ENCODE data around the gene ARG2. TPM values are rescaled to one million over a fixed set of nuclear protein-coding genes. Genes with fewer than 3 reads are reported as not detected.
"Not testable (repeated sequence)": the region's sequence is repeated elsewhere in the genome, so short reads cannot be mapped to it uniquely, and the experiment has no call there.

The ARG2 gene
- total RNA-seq, 2 donors from 2014 or later = 4.3 to 8.0 TPM

DNA sequence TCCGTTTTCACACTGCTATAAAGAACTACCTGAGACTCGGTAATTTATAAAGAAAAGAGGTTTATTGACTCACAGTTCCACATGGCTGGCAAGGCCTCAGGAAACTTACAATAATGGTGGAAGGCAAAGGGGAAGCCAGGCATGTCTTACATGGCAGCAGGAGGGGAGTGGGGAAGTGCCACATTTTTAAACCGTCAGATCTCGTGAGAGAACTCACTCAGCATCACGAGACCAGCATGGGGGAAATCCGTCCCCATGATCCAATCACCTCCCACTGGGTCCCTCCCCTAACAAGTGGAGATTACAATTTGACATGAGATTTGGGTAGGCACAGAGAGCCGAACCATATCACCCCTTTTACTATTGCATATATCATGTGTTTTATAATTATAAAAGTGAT is 17.6 kb upstream of the ARG2 start:
- Mint-ChIP-seq H3K9me3 (peaks cover 4% of the 10 kb centered on the region), H3K27me3 (peaks cover 0 to 3% of the 10 kb centered on the region in 2 donors), H3K4me3 (no peak overlapping the region), H3K4me1 (ENCODE audit: low read depth in 2 of 2) (peaks cover 17 to 23% of the 10 kb centered on the region in 2 donors), H3K27ac (no peak overlapping the region), H3K36me3 (no peaks in the 10 kb centered on the region)
- ATAC-seq = no peak
- no peak for DNase-seq (ENCODE audit: low spot score)

DNA sequence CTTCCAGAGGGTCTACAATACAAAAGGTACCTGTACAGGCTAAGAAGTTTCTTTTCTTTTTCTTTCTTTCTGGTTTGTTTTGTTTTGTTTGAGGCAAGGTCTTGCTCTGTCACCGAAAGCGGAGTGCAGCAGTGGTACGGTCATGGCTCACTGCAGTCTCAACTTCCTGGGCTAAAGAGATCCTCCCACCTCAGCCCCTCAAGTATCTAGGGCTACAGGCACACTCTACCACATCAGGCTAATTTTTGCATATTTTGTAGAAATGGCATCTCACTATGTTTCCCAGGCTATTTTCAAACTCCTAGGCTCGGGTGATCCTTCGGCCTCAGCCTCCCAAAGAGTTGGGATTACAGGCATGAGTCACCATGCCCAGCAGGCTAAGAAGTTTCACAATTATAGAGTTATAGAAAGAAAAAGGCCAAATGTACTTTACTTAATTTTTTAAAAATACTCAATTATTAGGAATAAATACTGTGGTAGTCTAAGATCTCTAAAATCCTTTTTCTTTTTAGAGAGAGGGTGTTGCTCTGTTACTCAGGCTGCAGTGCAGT is 16.6 kb upstream of the ARG2 start:
- Mint-ChIP-seq H3K9me3 (peaks cover 4% of the 10 kb centered on the region), H3K27me3 (peaks cover 0 to 3% of the 10 kb centered on the region in 2 donors), H3K4me1 (ENCODE audit: low read depth in 2 of 2) (peaks cover 17 to 21% of the 10 kb centered on the region in 2 donors), H3K27ac (no peak overlapping the region), H3K36me3 (no peaks in the 10 kb centered on the region), H3K4me3 (no peak overlapping the region)
- no peak for ATAC-seq
- no peak for DNase-seq (ENCODE audit: low spot score)

DNA sequence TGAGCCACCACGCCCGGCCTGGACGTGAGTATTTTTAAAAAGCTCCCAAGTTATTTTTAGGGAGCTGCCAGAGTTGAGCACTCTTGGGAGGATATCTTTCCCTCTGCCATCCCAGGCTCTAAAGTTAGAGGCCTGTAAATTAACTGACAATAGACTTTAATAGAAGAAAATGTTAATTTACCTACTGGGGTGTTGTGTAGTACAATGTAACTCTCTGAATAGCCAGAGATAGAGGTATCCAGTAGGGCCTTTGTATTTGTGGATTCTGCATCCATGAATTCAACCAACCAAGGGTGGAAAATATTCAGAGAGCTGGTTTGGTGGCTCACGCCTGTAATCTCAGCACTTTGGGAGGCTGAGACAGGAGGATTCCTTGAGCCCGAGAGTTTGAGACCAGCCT is 12.1 kb upstream of the ARG2 start:
- Mint-ChIP-seq H3K9me3 (no peaks in the 10 kb centered on the region), H3K27ac (no peak overlapping the region), H3K27me3 (peaks cover 0 to 6% of the 10 kb centered on the region in 2 donors), H3K36me3 (no peaks in the 10 kb centered on the region), H3K4me3 (no peak overlapping the region), H3K4me1 (ENCODE audit: low read depth in 2 of 2) (no peaks in the 10 kb centered on the region)
- DNase-seq (ENCODE audit: low spot score) = no peak
- ATAC-seq = no peak

DNA sequence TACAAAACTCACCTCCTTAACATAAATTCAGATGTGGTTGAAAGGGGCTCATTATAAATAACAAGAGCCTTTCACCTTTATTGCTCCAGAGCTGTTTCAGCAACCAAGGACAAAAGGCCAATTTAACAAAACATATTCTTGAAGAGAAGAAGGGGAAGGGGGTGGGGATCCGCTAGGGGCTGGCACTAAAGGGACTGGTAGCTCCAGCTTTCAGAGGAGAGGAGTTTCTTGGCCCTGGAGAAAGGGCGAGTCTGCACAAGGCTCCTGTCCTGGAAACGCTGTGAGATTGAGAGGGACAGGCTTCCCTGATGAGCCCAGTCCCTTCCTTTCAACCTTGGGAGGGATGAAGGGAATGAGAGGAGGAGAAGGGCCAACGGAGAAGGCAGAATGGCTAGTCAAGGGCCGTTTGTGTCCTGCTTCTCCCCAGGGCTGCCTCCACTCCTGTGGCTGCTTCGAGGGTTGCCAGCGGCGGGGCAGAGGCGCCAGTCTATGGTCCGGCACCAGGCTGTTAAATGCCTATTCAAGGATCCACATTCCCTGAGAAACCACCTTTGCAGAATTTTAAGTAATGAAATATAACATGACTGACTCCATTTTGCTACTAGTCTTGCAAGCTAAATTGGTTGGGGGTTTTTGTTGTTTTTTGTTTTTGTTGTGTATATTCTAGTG is 9.9 kb upstream of the ARG2 start:
- Mint-ChIP-seq H3K36me3 (no peaks in the 10 kb centered on the region), H3K9me3 (no peaks in the 10 kb centered on the region), H3K27ac (no peak overlapping the region), H3K4me1 (ENCODE audit: low read depth in 2 of 2) (no peaks in the 10 kb centered on the region), H3K4me3 (no peak overlapping the region), H3K27me3 (peaks cover 0 to 7% of the 10 kb centered on the region in 2 donors)
- ATAC-seq (no peak), DNase-seq (ENCODE audit: low spot score) (no peak)

DNA sequence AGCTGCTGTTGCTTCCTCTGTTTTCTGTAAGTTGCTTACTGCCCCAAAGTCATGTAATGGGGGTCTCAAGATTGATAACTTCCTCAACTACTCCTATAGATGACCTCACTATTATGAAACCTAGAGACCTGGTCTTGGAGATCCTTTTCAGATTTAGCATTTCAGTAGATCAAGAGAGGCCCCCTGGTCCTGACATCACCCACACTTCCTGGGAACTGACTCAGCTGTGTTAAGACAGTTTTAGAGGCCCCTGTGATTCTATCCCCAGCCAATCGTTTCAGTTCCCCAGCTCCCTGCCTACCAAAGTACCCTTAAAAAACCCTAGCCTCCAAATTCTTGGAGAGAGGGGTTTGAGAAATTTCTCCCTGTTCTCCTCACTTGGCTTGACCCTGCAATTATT is 9.2 kb upstream of the ARG2 start:
- no peak for DNase-seq (ENCODE audit: low spot score)
- H3K36me3 Mint-ChIP-seq = no peaks in the 10 kb centered on the region

DNA sequence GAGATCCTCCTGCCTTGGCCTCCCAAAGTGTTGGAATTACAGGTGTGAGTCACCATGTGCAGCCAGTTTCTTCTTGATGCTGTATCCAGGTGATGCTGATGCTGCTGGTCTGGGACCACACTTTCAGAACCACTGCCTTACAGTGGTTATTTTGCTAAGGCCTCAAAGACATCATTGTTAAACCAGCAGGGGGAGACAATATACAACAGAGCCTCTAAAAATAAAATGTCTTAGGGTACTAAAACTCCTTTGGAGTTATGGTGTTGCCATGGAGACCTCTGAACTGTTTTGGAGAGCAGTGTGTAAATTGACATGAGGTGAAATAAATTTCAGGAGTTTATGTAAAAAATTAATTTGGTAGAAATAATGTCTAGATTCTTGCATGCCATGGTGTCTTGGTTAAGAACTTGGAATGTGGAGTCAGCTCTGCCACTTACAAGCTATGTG is 1.1 kb upstream of the ARG2 start:
- Mint-ChIP-seq H3K4me3 (peak overlapping the region; percentile 88), H3K27me3 (peaks cover 0 to 14% of the 10 kb centered on the region in 2 donors), H3K9me3 (no peaks in the 10 kb centered on the region), H3K27ac (peak overlapping the region; percentile 67 to 90), H3K4me1 (ENCODE audit: low read depth in 2 of 2) (peaks cover 28 to 33% of the 10 kb centered on the region in 2 donors), H3K36me3 (no peaks in the 10 kb centered on the region)
- ATAC-seq (no peak), DNase-seq (ENCODE audit: low spot score) (no peak)

More for the DNA sequence above, 9.2 kb upstream of the ARG2 start:
- Mint-ChIP-seq H3K27me3 (peaks cover 0 to 8% of the 10 kb centered on the region in 2 donors), H3K27ac (no peak overlapping the region), H3K4me1 (ENCODE audit: low read depth in 2 of 2) (no peaks in the 10 kb centered on the region), H3K4me3 (no peak overlapping the region), H3K9me3 (no peaks in the 10 kb centered on the region)
- no peak for ATAC-seq

DNA sequence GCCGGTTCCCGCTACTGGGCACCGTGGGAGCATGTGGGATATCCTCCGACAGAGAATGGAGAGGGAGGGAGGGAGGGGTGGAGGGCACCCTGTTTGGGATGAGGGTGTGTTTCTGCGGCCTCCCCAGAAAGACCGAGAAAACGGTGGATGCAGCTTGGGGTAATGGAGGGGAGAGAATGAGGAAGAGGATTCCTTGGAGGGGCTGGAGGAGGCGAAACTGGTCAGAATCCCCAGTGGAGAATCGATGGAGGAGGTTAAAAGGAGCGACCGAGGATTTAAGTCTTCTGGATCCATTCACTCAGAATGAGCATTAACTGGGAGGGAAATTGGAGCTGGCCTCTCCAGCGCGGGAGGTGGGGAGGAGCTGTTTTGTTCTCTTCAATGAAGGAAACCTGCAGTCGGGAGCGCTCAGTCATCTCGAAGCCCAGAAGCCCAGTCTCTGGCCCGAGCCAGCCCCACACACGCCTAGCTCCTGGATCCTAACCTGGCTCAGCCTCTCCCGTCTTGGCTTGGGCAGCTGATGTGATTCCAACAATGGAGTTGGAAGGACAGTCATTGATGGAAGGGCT is 581 bp downstream of the ARG2 start:
- H3K27ac Mint-ChIP-seq = peak overlapping the region in 1 of 2 donors; percentile 90
- H3K9me3 Mint-ChIP-seq = no peaks in the 10 kb centered on the region
- H3K4me1 Mint-ChIP-seq (ENCODE audit: low read depth in 2 of 2) = peaks cover 28 to 33% of the 10 kb centered on the region in 2 donors
- peaks cover 0 to 11% of the 10 kb centered on the region in 2 donors for H3K27me3 Mint-ChIP-seq
- H3K4me3 Mint-ChIP-seq = peak overlapping the region; percentile 88
- ATAC-seq (no peak), DNase-seq (ENCODE audit: low spot score) (no peak)
- H3K36me3 Mint-ChIP-seq = no peaks in the 10 kb centered on the region

DNA sequence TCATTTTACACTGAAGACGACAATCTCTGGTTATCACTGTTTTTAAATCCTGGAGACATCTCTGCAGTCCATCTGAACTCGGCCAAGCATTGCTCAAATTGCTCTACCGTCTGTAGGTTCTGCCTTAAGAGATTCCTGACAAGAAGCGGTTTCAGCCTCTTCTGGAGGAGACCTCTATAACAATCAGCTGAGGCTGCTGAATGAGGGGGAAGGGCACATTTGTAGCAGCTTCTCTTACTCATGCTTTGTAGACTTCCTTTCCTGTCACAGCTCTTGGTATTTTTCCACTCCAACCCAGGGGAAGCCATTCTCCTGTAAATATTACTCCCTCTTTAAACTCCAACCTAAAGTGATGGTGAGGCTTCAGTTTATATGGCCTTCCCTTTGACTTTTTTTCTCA is 3.0 kb downstream of the ARG2 start:
- DNase-seq (ENCODE audit: low spot score) (no peak), ATAC-seq (no peak)
- H3K4me3 Mint-ChIP-seq = peak overlapping the region; percentile 30
- H3K4me1 Mint-ChIP-seq (ENCODE audit: low read depth in 2 of 2) = peaks cover 28 to 33% of the 10 kb centered on the region in 2 donors
- H3K36me3 Mint-ChIP-seq = no peaks in the 10 kb centered on the region
- H3K27ac Mint-ChIP-seq = peak overlapping the region in 1 of 2 donors; percentile 48
- no peaks in the 10 kb centered on the region for H3K9me3 Mint-ChIP-seq
- H3K27me3 Mint-ChIP-seq = peaks cover 0 to 11% of the 10 kb centered on the region in 2 donors

DNA sequence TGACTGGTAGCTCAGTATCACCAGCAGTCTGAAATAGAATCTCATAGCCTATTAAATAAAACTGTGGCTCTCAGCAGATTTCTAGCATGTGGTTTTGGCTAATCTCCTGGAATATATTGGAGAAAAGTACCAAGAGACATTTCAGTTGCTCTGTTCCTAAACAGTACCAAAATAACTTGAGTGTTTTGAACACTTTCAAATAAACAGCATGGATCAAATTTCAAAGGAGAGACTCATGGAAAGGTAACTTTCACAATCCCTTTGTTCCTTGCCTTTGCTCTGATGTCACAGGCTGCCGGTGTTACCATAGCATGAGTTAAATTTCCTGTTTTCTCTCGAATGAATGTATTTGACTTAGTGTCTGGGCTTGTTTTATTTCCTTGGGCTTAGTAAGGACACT is 3.4 kb downstream of the ARG2 start:
- no peak for DNase-seq (ENCODE audit: low spot score)
- peaks cover 28 to 33% of the 10 kb centered on the region in 2 donors for H3K4me1 Mint-ChIP-seq (ENCODE audit: low read depth in 2 of 2)
- H3K27me3 Mint-ChIP-seq = peaks cover 0 to 11% of the 10 kb centered on the region in 2 donors
- H3K9me3 Mint-ChIP-seq = no peaks in the 10 kb centered on the region
- no peaks in the 10 kb centered on the region for H3K36me3 Mint-ChIP-seq
- peak overlapping the region in 1 of 2 donors; percentile 48 for H3K27ac Mint-ChIP-seq
- no peak for ATAC-seq
- H3K4me3 Mint-ChIP-seq = peak overlapping the region; percentile 30

DNA sequence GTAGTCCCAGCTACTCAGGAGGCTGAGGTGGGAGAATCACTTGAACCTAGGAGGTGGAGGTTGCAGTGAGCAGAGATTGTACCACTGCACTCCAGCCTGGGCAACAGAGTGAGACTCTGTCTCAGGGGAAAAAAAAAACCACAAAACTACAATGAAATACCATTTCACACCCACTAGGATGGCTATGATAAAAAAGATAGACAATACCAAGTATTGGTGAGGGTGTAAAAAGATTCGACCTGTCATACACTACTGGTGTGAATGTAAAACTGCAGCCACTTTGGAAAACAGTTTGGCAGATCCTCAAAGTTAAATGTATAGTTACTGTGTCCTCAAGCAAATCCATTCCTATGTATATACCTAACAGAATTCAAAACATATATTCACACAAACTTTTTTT is 6.4 kb downstream of the ARG2 start:
- not testable (repeated sequence) for H3K9me3 Mint-ChIP-seq; H3K27me3 Mint-ChIP-seq; H3K27ac Mint-ChIP-seq; DNase-seq (ENCODE audit: low spot score); H3K4me3 Mint-ChIP-seq; H3K36me3 Mint-ChIP-seq
- peaks cover 10 to 12% of the 10 kb centered on the region in 2 donors for H3K4me1 Mint-ChIP-seq (ENCODE audit: low read depth in 2 of 2)
- ATAC-seq = peak; percentile 48 to 62

DNA sequence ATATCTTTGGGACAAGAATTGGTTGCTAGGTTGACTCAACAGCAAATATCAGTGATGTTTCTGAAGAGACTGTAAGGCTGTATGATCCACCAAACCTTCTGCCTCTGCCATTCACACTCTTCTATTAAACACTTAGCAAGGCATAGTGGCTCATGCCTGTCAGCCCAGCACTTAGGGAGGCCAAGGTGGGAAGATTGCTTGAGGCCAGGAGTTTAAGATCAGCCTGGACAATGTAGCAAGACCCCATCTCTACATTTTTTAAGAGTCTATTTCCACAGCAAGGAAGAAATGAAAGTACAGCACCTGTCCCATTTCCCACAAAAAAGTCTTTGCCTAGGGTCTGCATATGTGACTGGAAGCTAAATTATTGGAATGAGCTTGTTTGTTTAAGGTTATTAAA is 7.8 kb downstream of the ARG2 start:
- H3K27me3 Mint-ChIP-seq = no peaks in the 10 kb centered on the region
- H3K9me3 Mint-ChIP-seq = no peaks in the 10 kb centered on the region
- H3K27ac Mint-ChIP-seq = no peak overlapping the region
- ATAC-seq (no peak), DNase-seq (ENCODE audit: low spot score) (no peak)
- H3K4me3 Mint-ChIP-seq = no peak overlapping the region
- H3K4me1 Mint-ChIP-seq (ENCODE audit: low read depth in 2 of 2) = peaks cover 6% of the 10 kb centered on the region in 2 donors
- no peaks in the 10 kb centered on the region for H3K36me3 Mint-ChIP-seq

DNA sequence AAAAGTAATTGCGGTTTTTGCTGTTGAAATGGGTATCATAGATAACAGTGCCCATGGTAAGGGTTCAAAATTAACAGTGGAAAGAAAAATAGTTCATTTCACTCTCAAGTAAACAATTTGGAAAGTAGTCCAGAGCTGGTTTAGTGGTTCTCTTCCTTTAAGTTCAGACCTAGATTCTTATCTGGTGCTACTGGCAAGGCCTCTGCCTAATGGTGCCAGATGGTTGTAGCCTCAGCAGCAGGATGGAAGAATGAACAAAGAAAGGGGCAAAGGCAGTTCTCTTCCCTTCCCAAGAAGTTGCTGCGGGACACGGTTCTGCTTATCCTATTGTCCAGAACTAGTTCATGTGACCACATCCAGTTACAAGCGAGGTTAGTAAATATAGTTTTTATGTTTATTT is 10.5 kb downstream of the ARG2 start:
- DNase-seq (ENCODE audit: low spot score) (no peak), ATAC-seq (no peak)
- H3K4me1 Mint-ChIP-seq (ENCODE audit: low read depth in 2 of 2) = no peaks in the 10 kb centered on the region
- no peaks in the 10 kb centered on the region for H3K36me3 Mint-ChIP-seq
- no peaks in the 10 kb centered on the region for H3K9me3 Mint-ChIP-seq
- no peak overlapping the region for H3K4me3 Mint-ChIP-seq
- no peaks in the 10 kb centered on the region for H3K27me3 Mint-ChIP-seq
- no peak overlapping the region for H3K27ac Mint-ChIP-seq

DNA sequence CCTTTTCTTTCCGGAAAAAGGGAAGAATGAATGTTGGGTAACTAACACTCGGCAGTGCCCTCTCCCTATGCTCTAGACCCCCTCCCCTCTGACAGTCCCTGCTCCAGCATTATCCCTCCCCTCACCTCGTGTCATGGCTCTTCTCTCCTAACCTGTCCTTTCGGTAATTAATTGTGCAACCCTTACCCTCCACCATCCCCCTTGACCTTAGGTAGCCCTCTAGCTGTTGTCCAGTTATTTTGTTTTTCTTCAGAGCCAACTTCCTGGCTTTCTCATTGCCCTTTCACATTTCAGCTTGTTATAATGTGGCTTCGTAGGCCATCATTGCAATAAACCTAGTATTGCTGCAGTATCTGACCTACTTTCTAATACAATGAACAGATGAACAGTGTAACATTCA is 11.2 kb downstream of the ARG2 start:
- DNase-seq (ENCODE audit: low spot score) = no peak
- Mint-ChIP-seq H3K9me3 (no peaks in the 10 kb centered on the region), H3K27ac (no peak overlapping the region), H3K36me3 (no peaks in the 10 kb centered on the region), H3K4me3 (no peak overlapping the region), H3K4me1 (ENCODE audit: low read depth in 2 of 2) (no peaks in the 10 kb centered on the region), H3K27me3 (no peaks in the 10 kb centered on the region)
- no peak for ATAC-seq

DNA sequence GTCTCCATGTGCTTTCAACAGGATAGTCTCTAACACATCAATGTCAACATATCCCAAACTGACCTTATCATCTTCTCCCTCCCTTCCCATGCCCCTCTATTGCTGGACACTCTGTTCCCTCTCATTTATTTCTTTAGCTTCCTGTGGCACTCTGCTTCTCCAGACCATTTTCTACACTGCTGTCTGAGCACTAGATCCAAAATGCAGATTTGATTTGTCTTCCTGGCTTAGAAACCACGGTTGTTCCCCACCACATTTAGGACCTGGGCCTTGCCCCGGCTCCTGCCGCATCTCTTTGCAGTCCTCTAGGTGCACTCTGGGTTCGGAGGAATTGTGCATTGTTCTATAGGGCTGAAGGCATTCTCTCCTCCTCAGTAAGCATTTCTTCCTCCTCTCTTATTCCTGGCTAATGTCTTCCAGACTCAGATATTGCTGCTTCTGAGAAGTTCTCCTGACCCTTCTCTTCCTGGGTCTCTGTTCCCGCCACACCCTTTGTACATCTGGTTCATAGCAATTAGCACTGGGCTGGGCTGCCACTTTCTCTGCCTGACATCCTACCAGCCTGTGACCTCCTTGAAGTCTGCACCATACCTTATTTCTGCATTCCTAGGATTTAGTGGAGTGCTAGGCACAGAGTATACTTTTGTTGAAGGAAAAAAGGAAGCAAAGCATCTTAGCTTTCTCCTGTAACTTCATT is 13.9 kb downstream of the ARG2 start:
- Mint-ChIP-seq H3K4me1 (ENCODE audit: low read depth in 2 of 2) (no peaks in the 10 kb centered on the region), H3K36me3 (no peaks in the 10 kb centered on the region), H3K27me3 (no peaks in the 10 kb centered on the region), H3K27ac (no peak overlapping the region), H3K9me3 (no peaks in the 10 kb centered on the region), H3K4me3 (no peak overlapping the region)
- DNase-seq (ENCODE audit: low spot score) (no peak), ATAC-seq (no peak)
